SH-SY5Y (cell line): ENCODE results near the gene CFLAR.

ENCODE experiments used
- GATA2 ChIP-seq: IDR thresholded peaks from 2 replicates; pipeline ENCODE4 v1.6.1; 2011; ENCODE audit warnings: mild to moderate bottlenecking, low read depth, low read length
- GATA3 ChIP-seq: IDR thresholded peaks from 2 replicates; pipeline ENCODE4 v1.6.1; 2011; ENCODE audit warnings: low read depth, mild to moderate bottlenecking, low read length, moderate library complexity

Gene CFLAR

GRCh38 chr2:201116115-201116958 lies at the start of gene CFLAR:
CFLAR (plus strand) TSS chr2:201116164; CDS start chr2:201129866, 13,702 bp downstream.
- 0 out of 2 replicates have a peak, but pooled peaks have one; percentile 21 for TF ChIP-seq GATA2
- no peak for TF ChIP-seq GATA3

- no peak for TF ChIP-seq GATA2
- no peak for TF ChIP-seq GATA3
Measured at GRCh38 chr2:201070948-201071478, 45.0 kb upstream of the CFLAR start.

- TF ChIP-seq GATA3 = no peak
- no peak for TF ChIP-seq GATA2
Measured at GRCh38 chr2:201071479-201072200, 44.3 kb upstream of the CFLAR start, which contains the start of the genes HYCC2 and NDUFB3. HYCC2 (minus strand) TSS chr2:201071671; CDS start chr2:201024009, 47,662 bp downstream. NDUFB3 (plus strand) TSS chr2:201072001; CDS start chr2:201078883, 6,882 bp downstream.

- TF ChIP-seq GATA3 = no peak
- no peak for TF ChIP-seq GATA2
Measured at GRCh38 chr2:201072201-201072530, 43.8 kb upstream of the CFLAR start.

- no peak for TF ChIP-seq GATA2
- no peak for TF ChIP-seq GATA3
Measured at GRCh38 chr2:201073071-201073470, 42.9 kb upstream of the CFLAR start.

GRCh38 chr2:201074996-201075395 lies 41.0 kb upstream of the CFLAR start:
- TF ChIP-seq GATA3 = no peak
- TF ChIP-seq GATA2 = no peak

GRCh38 chr2:201084863-201085262 lies 31.1 kb upstream of the CFLAR start:
- TF ChIP-seq GATA2 (no peak), GATA3 (no peak)

- no peak for TF ChIP-seq GATA2
Measured at GRCh38 chr2:201090574-201090973, 25.4 kb upstream of the CFLAR start.

- no peak for TF ChIP-seq GATA2
- TF ChIP-seq GATA3 = no peak
Measured at GRCh38 chr2:201093573-201093972, 22.4 kb upstream of the CFLAR start.

GRCh38 chr2:201100497-201100896 lies 15.5 kb upstream of the CFLAR start:
- TF ChIP-seq GATA3 = no peak

GRCh38 chr2:201105759-201106158 lies 10.2 kb upstream of the CFLAR start:
- TF ChIP-seq GATA3 (no peak), GATA2 (no peak)

GRCh38 chr2:201107624-201108023 lies 8.3 kb upstream of the CFLAR start:
- no peak for TF ChIP-seq GATA3
- TF ChIP-seq GATA2 = no peak

GRCh38 chr2:201108341-201108740 lies 7.6 kb upstream of the CFLAR start:
- no peak for TF ChIP-seq GATA3
- no peak for TF ChIP-seq GATA2

- TF ChIP-seq GATA3 = no peak
- no peak for TF ChIP-seq GATA2
Measured at GRCh38 chr2:201109186-201109585, 6.8 kb upstream of the CFLAR start.
